ENCODE measurements around the gene ARID1B.

GRCh38 chr6:157158456-157158855 is 381.3 kb downstream of the ARID1B start:
- no peak for TF ChIP-seq CTCF (IDR thresholded peaks at IDR 0.05; ENCODE audit: borderline replicate concordance, extremely low read depth, low read length, poor library complexity, severe bottlenecking)
- TF ChIP-seq EZH2 (IDR thresholded peaks at IDR 0.05; ENCODE audit: borderline replicate concordance, low read depth, low read length, severe bottlenecking): no peak

All from DND-41 (cell line).